HepG2 (cell line): ENCODE measurements around the gene CLIC1. TPM values are rescaled to one million over a fixed set of nuclear protein-coding genes. Genes with fewer than 3 reads are reported as not detected.

Experiments used
- AKAP8 ChIP-seq: sonication (generic); formaldehyde crosslinking; IDR thresholded peaks from 2 replicates; pipeline ENCODE4 v1.5.1; 2020; ENCODE audit warnings: mild to moderate bottlenecking, missing genetic modification reagents
- CBX5 ChIP-seq: sonication (generic); formaldehyde crosslinking; IDR thresholded peaks from 2 replicates; pipeline ENCODE4 v1.4.0; 2020; ENCODE audit warnings: missing genetic modification reagents, borderline replicate concordance
- FOSL1 ChIP-seq: sonication (generic); formaldehyde crosslinking; IDR thresholded peaks from 2 replicates; pipeline ENCODE4 v1.9.0; 2021; ENCODE audit warnings: missing genetic modification reagents, borderline replicate concordance
- GTF3A ChIP-seq: sonication (generic); formaldehyde crosslinking; conservative IDR thresholded peaks from 2 replicates; pipeline ENCODE4 v1.4.0; 2020; ENCODE audit warnings: mild to moderate bottlenecking, missing genetic modification reagents
- IRF2 ChIP-seq: IDR thresholded peaks from 2 replicates; pipeline ENCODE4 v1.6.1; 2018; ENCODE audit warnings: missing genetic modification reagents, missing compliant biosample characterization
- KAT7 ChIP-seq: IDR thresholded peaks from 2 replicates; pipeline ENCODE4 v1.6.1; 2018; ENCODE audit warnings: borderline replicate concordance, missing compliant biosample characterization
- KDM4B ChIP-seq: sonication (generic); formaldehyde crosslinking; IDR thresholded peaks from 2 replicates; pipeline ENCODE4 v1.4.0; 2020; ENCODE audit warnings: missing genetic modification reagents
- MBNL3 ChIP-seq: fragments of 250-450 bp; sonication (Bioruptor Pico); conservative IDR thresholded peaks from 2 replicates; pipeline ENCODE4 v1.8.0; 2022; ENCODE audit warnings: mild to moderate bottlenecking, inconsistent platforms
- MLLT10 ChIP-seq: sonication (generic); formaldehyde crosslinking; IDR thresholded peaks from 2 replicates; pipeline ENCODE4 v1.4.0; 2020; ENCODE audit warnings: missing genetic modification reagents
- NFE2 ChIP-seq: sonication (generic); formaldehyde crosslinking; IDR thresholded peaks from 2 replicates; pipeline ENCODE4 v1.4.0; 2020; ENCODE audit warnings: missing genetic modification reagents
- NR2F2 ChIP-seq: IDR thresholded peaks from 2 replicates; pipeline ENCODE4 v1.6.1; 2012; ENCODE audit warnings: low read depth, inconsistent platforms, borderline replicate concordance
- SMAD9 ChIP-seq: sonication (generic); formaldehyde crosslinking; IDR thresholded peaks from 2 replicates; pipeline ENCODE4 v1.5.1; 2020; ENCODE audit warnings: mild to moderate bottlenecking, missing genetic modification reagents
- TEAD3 ChIP-seq: optimal IDR thresholded peaks from 2 replicates; pipeline ENCODE3; 2016; ENCODE audit warnings: borderline replicate concordance
- ZNF331 ChIP-seq: sonication (generic); formaldehyde crosslinking; IDR thresholded peaks from 2 replicates; pipeline ENCODE4 v1.4.0; 2020; ENCODE audit warnings: missing genetic modification reagents
- ZNF350 ChIP-seq: sonication (generic); formaldehyde crosslinking; IDR thresholded peaks from 2 replicates; pipeline ENCODE4 v1.4.0; 2020; ENCODE audit warnings: mild to moderate bottlenecking, low read depth, missing genetic modification reagents, borderline replicate concordance
- ZNF589 ChIP-seq: sonication (generic); formaldehyde crosslinking; conservative IDR thresholded peaks from 2 replicates; pipeline ENCODE4 v1.8.0; 2022; ENCODE audit warnings: mild to moderate bottlenecking, moderate library complexity, missing genetic modification reagents
- ZNF772 ChIP-seq: sonication (generic); formaldehyde crosslinking; IDR thresholded peaks from 2 replicates; pipeline ENCODE4 v1.5.0; 2020; ENCODE audit warnings: mild to moderate bottlenecking, missing genetic modification reagents
- ZNF777 ChIP-seq: sonication (generic); formaldehyde crosslinking; IDR thresholded peaks from 2 replicates; pipeline ENCODE4 v1.4.0; 2020; ENCODE audit warnings: missing genetic modification reagents
- ZNF792 ChIP-seq: IDR thresholded peaks from 2 replicates; pipeline ENCODE4 v1.6.1; 2016
- ZNF878 ChIP-seq: sonication (generic); formaldehyde crosslinking; IDR thresholded peaks from 2 replicates; pipeline ENCODE4 v1.8.1; 2023; ENCODE audit warnings: mild to moderate bottlenecking, missing genetic modification reagents, moderate library complexity
- polyA plus RNA-seq, 8 experiments: library from polyadenylated mRNA; depleted of rRNA in 3 of 8; stranded (reverse) in 7 of 8; unstranded in 1 of 8; fragments of >200 nt; fragmentation: Illumina TruSeq in 4 of 8; extraction: Trizol in 4 of 8; gene quantifications; 2 replicates each; pipeline versions ENCODE4 v1.2.1 to v1.2.3, GENCODE V29; 2011 to 2016; ENCODE audit warnings: low read depth in 4 of 8, missing spikeins in 1 of 8, mixed read lengths in 1 of 8; ENCODE audit not compliant: insufficient read depth in 1 of 8
- total RNA-seq, 5 experiments: library from RNA; depleted of rRNA; stranded (reverse); fragments of >200 nt; fragmentation: Illumina TruSeq; extraction: Trizol; gene quantifications; 2 replicates each; pipeline ENCODE4 v1.2.3, GENCODE V29; 2016; ENCODE audit warnings: low read depth in 1 of 5
- TF ChIP-seq, protein P1 (sequence below): sonication (generic); formaldehyde crosslinking; IDR thresholded peaks from 2 replicates; pipeline ENCODE4 v1.5.0; 2020; ENCODE audit warnings: missing genetic modification reagents, mild to moderate bottlenecking, borderline replicate concordance
- TF ChIP-seq, protein P2 (sequence below): sonication (generic); formaldehyde crosslinking; IDR thresholded peaks from 2 replicates; pipeline ENCODE4 v1.5.1; 2020; ENCODE audit warnings: missing genetic modification reagents, mild to moderate bottlenecking, borderline replicate concordance
- TF ChIP-seq, protein P3 (sequence below): sonication (generic); formaldehyde crosslinking; IDR thresholded peaks from 2 replicates; pipeline ENCODE4 v1.4.0; 2020; ENCODE audit warnings: missing genetic modification reagents
- TF ChIP-seq, protein P4 (sequence below): IDR thresholded peaks from 2 replicates; pipeline ENCODE4 v1.6.1; 2016; ENCODE audit warnings: mild to moderate bottlenecking, missing biosample characterization, missing genetic modification reagents
- TF ChIP-seq, protein P5 (sequence below): sonication (generic); formaldehyde crosslinking; IDR thresholded peaks from 2 replicates; pipeline ENCODE4 v1.4.0; 2020; ENCODE audit warnings: low read depth, mild to moderate bottlenecking, missing genetic modification reagents
- TF ChIP-seq, protein P6 (sequence below): sonication (generic); formaldehyde crosslinking; IDR thresholded peaks from 2 replicates; pipeline ENCODE4 v1.5.0; 2020; ENCODE audit warnings: mild to moderate bottlenecking, low read depth, missing genetic modification reagents, borderline replicate concordance
- TF ChIP-seq, protein P7 (sequence below): IDR thresholded peaks from 2 replicates; pipeline ENCODE4 v1.6.1; 2016; ENCODE audit warnings: low read depth, borderline replicate concordance

The CLIC1 gene
- total and polyA plus RNA-seq, 2 of the 13 experiments (the other 11 are each of a cell fraction or from before 2014, with no cell fraction given), result 602 to 891 TPM

DNA sequence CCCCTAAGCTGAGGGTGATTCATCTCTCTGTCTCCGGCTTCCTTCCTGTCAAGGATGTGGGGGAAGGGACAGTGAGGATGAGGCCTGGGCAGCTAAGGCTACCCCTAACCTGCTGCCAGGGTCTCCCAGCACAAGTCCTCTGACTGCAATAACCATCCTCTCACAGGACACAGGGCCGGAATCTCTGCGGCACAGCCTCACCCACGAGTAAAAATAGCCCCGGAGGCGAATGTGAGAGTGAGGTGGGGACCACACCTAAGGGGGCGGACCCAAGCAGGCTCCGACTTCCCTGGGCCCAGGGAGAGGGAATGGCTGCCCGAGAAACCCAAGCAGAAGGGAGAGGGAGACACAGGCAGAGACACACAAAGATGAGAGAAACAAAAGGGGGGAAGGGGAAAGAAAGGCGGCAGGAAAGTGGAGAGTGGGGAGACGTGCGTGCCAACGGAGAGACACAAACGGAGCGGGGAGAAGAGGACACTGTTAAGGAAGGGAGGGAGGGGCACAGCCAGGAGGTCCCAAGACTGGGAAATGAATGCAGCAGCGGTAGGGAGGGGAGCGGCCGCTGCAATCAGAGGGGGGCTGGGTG is 1.4 kb downstream of the CLIC1 start (continued):
- TF ChIP-seq, protein P1, sequence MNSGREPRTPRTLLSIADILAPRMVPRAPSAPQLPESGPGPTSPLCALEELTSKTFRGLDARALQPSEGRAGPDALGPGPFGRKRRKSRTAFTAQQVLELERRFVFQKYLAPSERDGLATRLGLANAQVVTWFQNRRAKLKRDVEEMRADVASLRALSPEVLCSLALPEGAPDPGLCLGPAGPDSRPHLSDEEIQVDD (CRISPR knock-in tag), result no peak
- TF ChIP-seq ZNF772 (CRISPR knock-in tag) (no peak), ZNF878 (CRISPR knock-in tag) (peak; percentile 51; the same call in 1 of the 2 replicates), KAT7 (peak; percentile 77; the same call in 1 of the 2 replicates), MLLT10 (CRISPR knock-in tag) (no peak), ZNF792 (CRISPR knock-in tag) (no peak), NR2F2 (no peak), SMAD9 (CRISPR knock-in tag) (no peak), MBNL3 (CRISPR knock-in tag) (no peak), IRF2 (CRISPR knock-in tag) (peak; percentile 17; the same call in 1 of the 2 replicates), GTF3A (CRISPR knock-in tag) (no peak), AKAP8 (CRISPR knock-in tag) (0 out of 2 replicates have a peak, but pooled peaks have one; percentile 43), ZNF350 (CRISPR knock-in tag) (no peak), TEAD3 (no peak), FOSL1 (peak; percentile 66; the same call in 1 of the 2 replicates), KDM4B (no peak), ZNF331 (CRISPR knock-in tag) (no peak), NFE2 (CRISPR knock-in tag) (no peak), ZNF589 (CRISPR knock-in tag) (no peak; the same call in 1 of the 2 replicates), CBX5 (CRISPR knock-in tag) (0 out of 2 replicates have a peak, but pooled peaks have one; percentile 40), ZNF777 (no peak)
- TF ChIP-seq, protein P2, sequence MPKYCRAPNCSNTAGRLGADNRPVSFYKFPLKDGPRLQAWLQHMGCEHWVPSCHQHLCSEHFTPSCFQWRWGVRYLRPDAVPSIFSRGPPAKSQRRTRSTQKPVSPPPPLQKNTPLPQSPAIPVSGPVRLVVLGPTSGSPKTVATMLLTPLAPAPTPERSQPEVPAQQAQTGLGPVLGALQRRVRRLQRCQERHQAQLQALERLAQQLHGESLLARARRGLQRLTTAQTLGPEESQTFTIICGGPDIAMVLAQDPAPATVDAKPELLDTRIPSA (CRISPR knock-in tag), result no peak
- TF ChIP-seq, protein P3, sequence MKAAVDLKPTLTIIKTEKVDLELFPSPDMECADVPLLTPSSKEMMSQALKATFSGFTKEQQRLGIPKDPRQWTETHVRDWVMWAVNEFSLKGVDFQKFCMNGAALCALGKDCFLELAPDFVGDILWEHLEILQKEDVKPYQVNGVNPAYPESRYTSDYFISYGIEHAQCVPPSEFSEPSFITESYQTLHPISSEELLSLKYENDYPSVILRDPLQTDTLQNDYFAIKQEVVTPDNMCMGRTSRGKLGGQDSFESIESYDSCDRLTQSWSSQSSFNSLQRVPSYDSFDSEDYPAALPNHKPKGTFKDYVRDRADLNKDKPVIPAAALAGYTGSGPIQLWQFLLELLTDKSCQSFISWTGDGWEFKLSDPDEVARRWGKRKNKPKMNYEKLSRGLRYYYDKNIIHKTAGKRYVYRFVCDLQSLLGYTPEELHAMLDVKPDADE, result no peak
- TF ChIP-seq, protein P4, sequence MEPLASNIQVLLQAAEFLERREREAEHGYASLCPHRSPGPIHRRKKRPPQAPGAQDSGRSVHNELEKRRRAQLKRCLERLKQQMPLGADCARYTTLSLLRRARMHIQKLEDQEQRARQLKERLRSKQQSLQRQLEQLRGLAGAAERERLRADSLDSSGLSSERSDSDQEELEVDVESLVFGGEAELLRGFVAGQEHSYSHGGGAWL, result no peak
- TF ChIP-seq, protein P5, sequence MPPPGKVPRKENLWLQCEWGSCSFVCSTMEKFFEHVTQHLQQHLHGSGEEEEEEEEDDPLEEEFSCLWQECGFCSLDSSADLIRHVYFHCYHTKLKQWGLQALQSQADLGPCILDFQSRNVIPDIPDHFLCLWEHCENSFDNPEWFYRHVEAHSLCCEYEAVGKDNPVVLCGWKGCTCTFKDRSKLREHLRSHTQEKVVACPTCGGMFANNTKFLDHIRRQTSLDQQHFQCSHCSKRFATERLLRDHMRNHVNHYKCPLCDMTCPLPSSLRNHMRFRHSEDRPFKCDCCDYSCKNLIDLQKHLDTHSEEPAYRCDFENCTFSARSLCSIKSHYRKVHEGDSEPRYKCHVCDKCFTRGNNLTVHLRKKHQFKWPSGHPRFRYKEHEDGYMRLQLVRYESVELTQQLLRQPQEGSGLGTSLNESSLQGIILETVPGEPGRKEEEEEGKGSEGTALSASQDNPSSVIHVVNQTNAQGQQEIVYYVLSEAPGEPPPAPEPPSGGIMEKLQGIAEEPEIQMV (CRISPR knock-in tag), result no peak
- TF ChIP-seq, protein P6, sequence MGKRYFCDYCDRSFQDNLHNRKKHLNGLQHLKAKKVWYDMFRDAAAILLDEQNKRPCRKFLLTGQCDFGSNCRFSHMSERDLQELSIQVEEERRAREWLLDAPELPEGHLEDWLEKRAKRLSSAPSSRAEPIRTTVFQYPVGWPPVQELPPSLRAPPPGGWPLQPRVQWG (CRISPR knock-in tag), result no peak
- TF ChIP-seq, protein P7, sequence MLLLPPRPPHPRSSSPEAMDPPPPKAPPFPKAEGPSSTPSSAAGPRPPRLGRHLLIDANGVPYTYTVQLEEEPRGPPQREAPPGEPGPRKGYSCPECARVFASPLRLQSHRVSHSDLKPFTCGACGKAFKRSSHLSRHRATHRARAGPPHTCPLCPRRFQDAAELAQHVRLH, result no peak
